ENCODE measurements around the gene EHBP1L1. TPM values are rescaled to one million over a fixed set of nuclear protein-coding genes. Genes with fewer than 3 reads are reported as not detected.
A peak's percentile ranks its signal among the peaks of the same experiment; 100 is the strongest.

EHBP1L1 gene
- total and polyA plus RNA-seq, 2 of the 8 experiments (the other 6 are each of a cell fraction or from before 2014, with no cell fraction given): 4.3 to 6.6 TPM

DNA sequence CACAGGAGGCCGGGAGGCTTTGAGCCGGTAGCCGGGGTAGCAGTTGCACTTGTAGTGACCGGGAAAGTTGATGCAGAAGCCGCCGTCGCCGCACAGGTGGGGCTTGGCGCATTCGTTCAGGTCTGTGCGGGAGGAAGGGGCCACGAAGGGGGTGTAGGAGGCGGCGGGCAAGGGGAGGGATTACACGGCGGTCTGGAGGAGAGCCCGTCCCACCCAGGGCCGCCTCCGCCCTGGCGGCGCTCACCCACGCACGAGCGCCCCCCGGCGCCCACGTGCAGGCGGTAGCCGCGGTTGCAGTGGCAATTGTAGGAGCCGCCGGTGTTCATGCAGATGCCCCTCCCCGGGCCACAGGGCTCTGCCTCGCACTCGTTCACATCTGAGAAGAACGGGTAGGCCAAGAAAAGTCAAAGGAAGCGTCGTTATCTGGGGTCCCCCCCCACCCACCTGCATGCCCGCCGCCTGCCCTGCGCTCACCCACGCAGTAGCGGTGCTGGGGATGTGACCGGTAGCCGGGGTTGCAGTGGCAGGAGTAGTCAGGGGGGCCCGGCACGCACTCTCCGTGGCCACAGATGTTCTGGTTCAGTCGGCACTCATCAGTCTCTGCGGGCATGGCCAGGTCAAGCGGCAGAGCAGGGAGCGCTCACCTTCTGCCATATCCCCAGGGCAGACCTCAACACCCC, 28.3 kb upstream of the EHBP1L1 start:
- no peaks in the 10 kb centered on the region for H3K9me3 ChIP-seq (ENCODE audit: insufficient read depth in 2 of 2, low read depth in 1 of 2, low read length in 1 of 2)
- H2BK15ac ChIP-seq (ENCODE audit: low read length): no peak overlapping the region
- DNase-seq (ENCODE audit: low read depth in 1 of 2, low spot score in 2 of 2) (peak in 1 of 2 experiments; percentile 72), FAIRE-seq (no peak)
- no peak overlapping the region for H2BK120ac ChIP-seq (replicated peaks; ENCODE audit: low read depth, low read length)
- H3K4me1 ChIP-seq (replicated peaks in 1 of 4; ENCODE audit: control insufficient read depth in 3 of 4, insufficient read depth in 4 of 4, low read length in 3 of 4): peaks cover 0 to 11% (median 8%) of the 10 kb centered on the region in 4 experiments; a peak in 5 of 7 replicates
- H3K4ac ChIP-seq (replicated peaks; ENCODE audit: insufficient read length, low read depth, low read length): no peak overlapping the region
- 45% methylated on average over 25 of the region's 52 CpGs; no CpG with 5 or more reads in 1 of the 2 experiments for WGBS, 2 experiments (ENCODE audit: extremely low coverage in 1 of 2, insufficient coverage in 1 of 2, insufficient read length in 1 of 2, insufficient replicate concordance in 2 of 2, low coverage in 1 of 2, low lambda C conversion rate in 2 of 2, missing lambda C conversion rate in 1 of 2)
- H3K23ac ChIP-seq (ENCODE audit: insufficient read length): no peak overlapping the region
- H4K8ac ChIP-seq (ENCODE audit: extremely low read depth, insufficient read depth, low read length): peak overlapping the region; percentile 83; the same call in 1 of the 2 replicates
- peaks cover 4 to 46% (median 36%) of the 10 kb centered on the region in 4 experiments; a peak in 6 of 7 replicates for H3K27me3 ChIP-seq (replicated peaks in 1 of 4; ENCODE audit: control insufficient read depth in 3 of 4, extremely low read depth in 1 of 4, insufficient read depth in 3 of 4, low read length in 3 of 4)
- H3K14ac ChIP-seq (ENCODE audit: insufficient read length): no peak overlapping the region
- H2BK20ac ChIP-seq (ENCODE audit: low read length): no peak overlapping the region
- peak overlapping the region in 1 of 4 experiments; percentile 42; a peak in 2 of 8 replicates for H3K4me3 ChIP-seq (ENCODE audit: extremely low read depth in 1 of 4, insufficient read depth in 2 of 4, low read depth in 3 of 4, low read length in 4 of 4)
- H4K20me1 ChIP-seq (replicated peaks in 1 of 2; ENCODE audit: control insufficient read depth in 1 of 2, insufficient read depth in 2 of 2, low read length in 2 of 2): peaks cover 0 to 9% of the 10 kb centered on the region in 2 experiments
- H3K36me3 ChIP-seq (ENCODE audit: control insufficient read depth in 2 of 4, insufficient read depth in 4 of 4, low read length in 3 of 4): no peaks in the 10 kb centered on the region
- peaks cover 7% of the 10 kb centered on the region; the same call in 1 of the 2 replicates for H3K23me2 ChIP-seq (ENCODE audit: low read depth, low read length)
- H3K18ac ChIP-seq (ENCODE audit: extremely low read depth, low read length): no peak overlapping the region
- H2BK12ac ChIP-seq (ENCODE audit: low read depth, low read length): peak overlapping the region; percentile 27; the same call in 1 of the 2 replicates
- no peaks in the 10 kb centered on the region for H3K79me1 ChIP-seq (ENCODE audit: low read depth, low read length)
- H3K9ac ChIP-seq (replicated peaks in 1 of 4; ENCODE audit: extremely low read depth in 1 of 4, low read depth in 3 of 4, low read length in 3 of 4): no peak overlapping the region
- ChIA-PET CTCF (ENCODE audit: partially characterized antibody) (interaction anchor here (0.6 to 10.5 kb wide), 10 partner anchors 9 to 232 kb away, joined by 3 to 284 read pairs (median 4); partner anchors contain the start of genes FAM89B, LTBP3 and ZNRD2), POLR2A (ENCODE audit: partially characterized antibody) (interaction anchor here (1.0 to 1.6 kb wide), 4 partner anchors 7 to 18 kb away, joined by 3 to 5 read pairs (median 4); no protein-coding TSS in a partner anchor)
- no peak overlapping the region for H3K56ac ChIP-seq (replicated peaks; ENCODE audit: insufficient read length, low read depth, low read length)
- peak overlapping the region; percentile 57 to 93 for H3K4me2 ChIP-seq (ENCODE audit: insufficient read depth in 1 of 2, low read depth in 2 of 2, low read length in 2 of 2)
- H2BK5ac ChIP-seq (ENCODE audit: low read depth, low read length): no peak overlapping the region
- no peaks in the 10 kb centered on the region for H3K79me2 ChIP-seq (ENCODE audit: control insufficient read depth in 1 of 2, insufficient read depth in 2 of 2, low read length in 2 of 2)
- H2AK5ac ChIP-seq (ENCODE audit: low read depth, low read length): no peak overlapping the region
- no peak overlapping the region for H3K27ac ChIP-seq (ENCODE audit: low read depth, low read length)
- no peak overlapping the region for H4K5ac ChIP-seq (ENCODE audit: insufficient read length, low read depth, low read length)
- H2AFZ ChIP-seq (ENCODE audit: low read length): no peak overlapping the region
- no peak overlapping the region for H4K91ac ChIP-seq (replicated peaks; ENCODE audit: insufficient read length, low read length)
- TF ChIP-seq SIN3A (conservative IDR thresholded peaks at IDR 0.05 in 1 of 2, IDR thresholded peaks at IDR 0.05 in 1 of 2; ENCODE audit: low read depth in 1 of 2, low read length in 2 of 2) (no peak), SRF (IDR thresholded peaks at IDR 0.05; ENCODE audit: low read depth, low read length) (no peak), SIRT6 (IDR thresholded peaks at IDR 0.05; ENCODE audit: low read length) (no peak), CHD2 (IDR thresholded peaks at IDR 0.05; ENCODE audit: low read length) (no peak), KDM1A (IDR thresholded peaks at IDR 0.05; ENCODE audit: borderline replicate concordance, low read length) (no peak), BACH1 (IDR thresholded peaks at IDR 0.05; ENCODE audit: low read length) (peak; percentile 56), RNF2 (IDR thresholded peaks at IDR 0.05; ENCODE audit: borderline replicate concordance, low read depth, low read length, missing control alignments, poor library complexity, severe bottlenecking) (no peak), HDAC2 (IDR thresholded peaks at IDR 0.05; ENCODE audit: borderline replicate concordance in 1 of 2, low read depth in 2 of 2, low read length in 2 of 2) (0 out of 4 replicates have a peak, but pooled peaks of 1 of the 2 experiments have one; percentile 20), YY1 (IDR thresholded peaks at IDR 0.05; ENCODE audit: low read depth, low read length) (no peak), SUZ12 (IDR thresholded peaks at IDR 0.05; ENCODE audit: low read length) (peak; percentile 6; the same call in 1 of the 2 replicates)
- TF ChIP-seq, protein P1, sequence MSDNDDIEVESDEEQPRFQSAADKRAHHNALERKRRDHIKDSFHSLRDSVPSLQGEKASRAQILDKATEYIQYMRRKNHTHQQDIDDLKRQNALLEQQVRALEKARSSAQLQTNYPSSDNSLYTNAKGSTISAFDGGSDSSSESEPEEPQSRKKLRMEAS (IDR thresholded peaks at IDR 0.05): 0 out of 2 replicates have a peak, but pooled peaks have one; percentile 32
